ENCODE results near the gene ZNF740. TPM values are rescaled to one million over a fixed set of nuclear protein-coding genes. Genes with fewer than 3 reads are reported as not detected.

The ZNF740 gene
- total and polyA plus RNA-seq, 2 of the 8 experiments (the other 6 are each of a cell fraction or from before 2014, with no cell fraction given): 8.2 to 40.0 TPM

GRCh38 chr12:53147181-53147580 is 33.3 kb upstream of the ZNF740 start (continued):
- no peak for TF ChIP-seq CHD7 (IDR thresholded peaks at IDR 0.05; ENCODE audit: insufficient replicate concordance, low read length)
- TF ChIP-seq SP2 (IDR thresholded peaks at IDR 0.05; ENCODE audit: low read length): no peak
- TF ChIP-seq JUND (IDR thresholded peaks at IDR 0.05; ENCODE audit: low read length): no peak
- TF ChIP-seq, protein P1, sequence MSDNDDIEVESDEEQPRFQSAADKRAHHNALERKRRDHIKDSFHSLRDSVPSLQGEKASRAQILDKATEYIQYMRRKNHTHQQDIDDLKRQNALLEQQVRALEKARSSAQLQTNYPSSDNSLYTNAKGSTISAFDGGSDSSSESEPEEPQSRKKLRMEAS (IDR thresholded peaks at IDR 0.05): no peak
- no peak for TF ChIP-seq SIN3A (conservative IDR thresholded peaks at IDR 0.05 in 1 of 2, IDR thresholded peaks at IDR 0.05 in 1 of 2; ENCODE audit: low read depth in 1 of 2, low read length in 2 of 2)
- TF ChIP-seq HDAC6 (IDR thresholded peaks at IDR 0.05; ENCODE audit: low read depth, low read length): no peak
- TF ChIP-seq FOSL1 (IDR thresholded peaks at IDR 0.05; ENCODE audit: insufficient read depth, low read depth, low read length): no peak
- no peak for TF ChIP-seq TAF7 (optimal IDR thresholded peaks at IDR 0.05; ENCODE audit: borderline replicate concordance, low read depth, low read length)
- TF ChIP-seq, protein P2, sequence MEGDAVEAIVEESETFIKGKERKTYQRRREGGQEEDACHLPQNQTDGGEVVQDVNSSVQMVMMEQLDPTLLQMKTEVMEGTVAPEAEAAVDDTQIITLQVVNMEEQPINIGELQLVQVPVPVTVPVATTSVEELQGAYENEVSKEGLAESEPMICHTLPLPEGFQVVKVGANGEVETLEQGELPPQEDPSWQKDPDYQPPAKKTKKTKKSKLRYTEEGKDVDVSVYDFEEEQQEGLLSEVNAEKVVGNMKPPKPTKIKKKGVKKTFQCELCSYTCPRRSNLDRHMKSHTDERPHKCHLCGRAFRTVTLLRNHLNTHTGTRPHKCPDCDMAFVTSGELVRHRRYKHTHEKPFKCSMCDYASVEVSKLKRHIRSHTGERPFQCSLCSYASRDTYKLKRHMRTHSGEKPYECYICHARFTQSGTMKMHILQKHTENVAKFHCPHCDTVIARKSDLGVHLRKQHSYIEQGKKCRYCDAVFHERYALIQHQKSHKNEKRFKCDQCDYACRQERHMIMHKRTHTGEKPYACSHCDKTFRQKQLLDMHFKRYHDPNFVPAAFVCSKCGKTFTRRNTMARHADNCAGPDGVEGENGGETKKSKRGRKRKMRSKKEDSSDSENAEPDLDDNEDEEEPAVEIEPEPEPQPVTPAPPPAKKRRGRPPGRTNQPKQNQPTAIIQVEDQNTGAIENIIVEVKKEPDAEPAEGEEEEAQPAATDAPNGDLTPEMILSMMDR (IDR thresholded peaks at IDR 0.05; ENCODE audit: control extremely low read depth in 1 of 3, insufficient read depth in 1 of 3, low read depth in 1 of 3, low read length in 3 of 3): no peak
